HG03108 (cell line): ENCODE data around the gene ISOC1.

ENCODE experiments used
- ATAC-seq: cut with Tn5 transposase; IDR thresholded peaks from one replicate; pipeline ENCODE4 v1.9.1; 2021; ENCODE audit warnings: moderate library complexity; ENCODE audit not compliant: unreplicated experiment

ISOC1 gene

GRCh38 chr5:129094924-129095899 lies 663 bp downstream of the ISOC1 start:
- ATAC-seq = peak; percentile 45

GRCh38 chr5:129096382-129096991 lies 1.9 kb downstream of the ISOC1 start:
- no peak for ATAC-seq

- ATAC-seq = no peak
These were observed 3.1 kb downstream of the ISOC1 start for GRCh38 chr5:129097498-129098296.

DNA sequence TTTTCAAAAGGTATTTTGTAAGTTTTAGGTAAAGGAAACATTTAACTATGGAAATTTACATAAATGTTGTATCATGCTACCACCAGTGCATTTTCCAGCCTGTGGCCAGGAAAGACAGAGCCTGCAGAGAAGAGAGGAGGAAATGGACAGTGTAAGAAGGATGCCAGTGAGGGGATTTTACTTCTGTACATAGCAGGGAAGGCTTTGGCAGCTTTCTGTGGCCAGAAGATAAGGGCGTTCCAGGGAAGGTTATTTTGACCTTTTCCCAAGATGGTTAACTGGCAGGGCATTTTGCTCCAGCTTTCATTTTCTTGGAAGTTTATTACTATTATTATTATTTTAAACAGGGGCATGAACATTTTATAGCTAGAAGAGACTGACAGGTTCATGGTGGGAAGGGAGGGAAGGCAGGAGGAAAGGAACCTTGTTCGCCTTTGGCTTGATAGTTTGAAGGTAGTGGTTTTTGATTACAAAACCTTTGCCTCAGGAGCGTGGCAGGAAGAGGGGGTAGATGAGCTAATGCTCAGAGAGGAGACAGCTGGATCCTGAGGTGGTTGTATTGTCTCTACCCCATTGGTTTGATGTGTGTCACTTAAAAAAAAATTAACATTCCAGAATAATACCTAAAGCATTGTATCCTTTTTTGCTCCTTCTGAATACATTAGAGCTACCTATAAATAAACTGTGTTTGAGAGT lies 4.1 kb downstream of the ISOC1 start:
- no peak for ATAC-seq

GRCh38 chr5:129099184-129099569 lies 4.6 kb downstream of the ISOC1 start:
- no peak for ATAC-seq

DNA sequence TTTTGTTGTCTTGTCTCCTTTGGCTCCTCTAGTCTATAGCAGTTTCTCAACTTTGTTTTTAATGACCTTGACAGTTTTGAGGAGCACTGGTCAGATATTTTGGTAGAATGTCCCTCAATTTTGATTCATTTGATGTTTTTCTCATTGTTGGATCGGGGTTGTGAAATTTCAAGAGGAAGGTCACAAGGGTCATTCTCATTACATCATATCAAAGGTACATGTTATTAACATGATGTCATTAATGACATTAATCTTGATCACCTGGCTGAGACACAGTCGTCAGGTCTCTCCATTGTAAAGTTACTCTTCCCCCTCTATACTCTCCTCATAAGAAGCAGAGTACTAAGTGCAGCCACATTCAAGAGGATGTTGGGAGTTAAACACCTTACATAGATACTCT lies 7.2 kb downstream of the ISOC1 start:
- no peak for ATAC-seq

DNA sequence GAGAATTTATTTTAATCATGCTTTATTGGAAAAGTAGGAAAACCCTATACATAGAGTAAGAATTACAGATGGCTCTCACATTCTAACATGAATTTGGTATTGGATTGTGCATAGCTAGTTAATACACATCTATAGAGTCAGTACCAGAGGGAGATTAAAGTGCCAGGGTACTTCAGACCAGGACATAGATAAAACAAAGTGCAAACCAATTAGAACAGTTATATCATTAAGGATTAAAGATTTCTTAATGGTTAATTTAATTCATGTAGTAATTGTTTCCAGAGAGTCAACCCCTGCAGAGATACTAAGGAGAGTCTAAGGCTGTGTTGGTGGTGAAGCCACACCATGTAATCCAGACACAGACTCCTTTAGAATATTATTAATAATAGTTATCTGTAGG lies 8.8 kb downstream of the ISOC1 start:
- ATAC-seq = no peak

- no peak for ATAC-seq
These were observed 10.4 kb downstream of the ISOC1 start for GRCh38 chr5:129104915-129105455.

DNA sequence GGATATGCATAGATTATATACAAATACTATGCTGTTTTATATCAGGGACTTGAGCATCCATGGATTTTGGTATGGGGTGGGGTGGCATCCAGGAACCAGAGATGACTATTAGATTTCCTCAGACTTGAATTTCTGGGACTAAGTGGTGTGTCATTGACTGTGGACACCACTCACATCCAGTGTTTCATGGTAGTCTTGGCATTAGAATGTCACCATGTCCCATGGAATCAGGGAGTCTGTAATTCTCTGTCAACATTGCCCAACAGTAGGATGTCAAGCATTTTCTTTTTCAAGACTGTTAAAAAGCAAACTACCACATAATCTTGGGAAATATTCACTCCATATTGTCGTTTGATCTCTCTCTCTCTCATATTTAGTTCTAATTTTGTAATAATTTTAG lies 13.1 kb downstream of the ISOC1 start:
- ATAC-seq = no peak

GRCh38 chr5:129110742-129111141 lies 16.2 kb downstream of the ISOC1 start:
- ATAC-seq = no peak

DNA sequence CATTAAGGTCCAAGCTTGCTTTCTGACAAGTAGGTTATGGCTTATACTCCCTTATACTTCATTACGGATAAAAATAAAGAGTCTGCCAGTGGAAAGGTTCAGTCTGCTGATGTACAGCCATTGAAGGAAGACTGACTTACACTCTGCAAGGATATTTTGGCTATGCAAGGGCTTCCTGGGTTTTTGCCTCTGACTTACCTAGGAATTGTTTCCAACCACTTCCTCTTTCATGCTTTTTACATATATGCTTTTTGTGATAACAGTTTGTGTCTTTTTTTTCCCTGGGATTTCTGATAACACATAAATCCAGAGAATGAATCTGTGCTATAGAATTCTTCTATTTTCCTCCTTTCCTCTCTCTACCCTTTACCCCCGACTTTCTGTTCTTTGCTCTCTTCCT lies 16.8 kb downstream of the ISOC1 start:
- ATAC-seq = no peak

- ATAC-seq = no peak
These were observed 17.7 kb downstream of the ISOC1 start for GRCh38 chr5:129112295-129112694.

- no peak for ATAC-seq
These were observed 19.3 kb downstream of the ISOC1 start for GRCh38 chr5:129113867-129114266.

DNA sequence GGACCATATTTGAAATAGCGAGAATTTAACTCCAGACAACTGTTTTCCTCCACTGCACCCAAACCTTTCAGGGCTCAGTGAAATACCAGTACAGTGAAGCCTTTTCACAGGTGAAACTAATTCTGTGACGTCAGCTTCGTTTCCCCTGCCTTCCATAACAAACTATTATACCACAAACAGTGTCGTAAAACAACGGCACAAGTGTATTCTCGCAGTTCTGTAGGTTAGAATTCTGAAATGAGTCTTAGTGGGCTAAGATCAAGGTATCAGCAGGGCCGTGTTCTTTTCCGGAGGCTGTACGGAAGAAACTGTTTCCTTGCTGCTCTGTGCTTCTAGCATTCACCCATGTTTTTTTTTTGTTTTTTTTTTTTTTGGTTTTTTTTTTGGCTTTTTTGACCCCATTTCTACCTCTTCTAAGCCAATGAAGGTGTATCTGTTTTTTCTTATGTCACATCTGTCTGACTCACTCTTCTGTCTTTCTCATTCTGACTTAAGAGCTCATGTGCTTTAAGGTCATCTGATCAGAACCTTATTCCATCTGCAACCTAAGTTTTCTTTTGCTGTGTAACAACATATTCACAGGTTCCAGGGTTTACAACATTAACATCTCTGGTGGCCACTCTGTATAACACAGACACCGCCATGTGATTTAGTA lies 20.1 kb downstream of the ISOC1 start:
- no peak for ATAC-seq

DNA sequence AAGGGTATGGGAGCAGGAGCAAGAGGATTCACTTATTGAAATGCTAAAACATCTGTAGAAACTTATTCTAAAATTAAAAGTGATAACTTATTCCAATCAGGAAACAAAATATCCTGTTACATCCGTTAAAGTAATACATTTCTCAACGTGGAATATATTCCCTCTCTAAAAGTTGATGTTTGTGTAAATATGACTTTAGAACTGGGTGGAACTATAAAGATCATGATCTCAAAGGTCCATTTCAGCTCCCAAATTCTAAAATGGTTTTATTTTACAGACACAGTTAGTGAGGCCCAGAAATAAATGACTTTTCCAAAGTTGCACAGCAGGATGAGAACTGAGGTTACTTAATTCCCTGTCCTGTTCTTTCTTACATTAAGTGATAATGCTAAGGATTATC lies 21.1 kb downstream of the ISOC1 start:
- ATAC-seq = no peak

GRCh38 chr5:129116797-129117196 lies 22.2 kb downstream of the ISOC1 start:
- no peak for ATAC-seq

GRCh38 chr5:129118405-129118804 lies 23.9 kb downstream of the ISOC1 start:
- no peak for ATAC-seq

DNA sequence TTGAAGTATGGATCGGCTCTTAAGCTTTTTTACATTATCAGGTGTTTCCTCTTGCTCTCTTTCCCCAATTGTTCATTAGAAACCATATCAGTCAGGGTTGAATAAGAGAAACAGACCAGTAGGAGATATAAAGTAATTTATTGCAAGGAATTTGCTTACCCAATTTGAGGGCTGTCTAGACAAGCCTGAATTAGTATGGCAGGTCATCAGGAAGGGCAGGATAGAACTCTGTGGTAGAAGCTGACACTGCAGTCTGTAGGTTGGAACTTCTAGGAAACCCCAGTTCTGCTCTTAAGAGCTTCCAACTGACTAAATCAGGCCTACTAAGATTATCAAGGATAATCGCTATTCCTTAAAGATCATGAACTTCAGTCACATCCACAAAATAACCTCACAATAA lies 24.3 kb downstream of the ISOC1 start:
- no peak for ATAC-seq

DNA sequence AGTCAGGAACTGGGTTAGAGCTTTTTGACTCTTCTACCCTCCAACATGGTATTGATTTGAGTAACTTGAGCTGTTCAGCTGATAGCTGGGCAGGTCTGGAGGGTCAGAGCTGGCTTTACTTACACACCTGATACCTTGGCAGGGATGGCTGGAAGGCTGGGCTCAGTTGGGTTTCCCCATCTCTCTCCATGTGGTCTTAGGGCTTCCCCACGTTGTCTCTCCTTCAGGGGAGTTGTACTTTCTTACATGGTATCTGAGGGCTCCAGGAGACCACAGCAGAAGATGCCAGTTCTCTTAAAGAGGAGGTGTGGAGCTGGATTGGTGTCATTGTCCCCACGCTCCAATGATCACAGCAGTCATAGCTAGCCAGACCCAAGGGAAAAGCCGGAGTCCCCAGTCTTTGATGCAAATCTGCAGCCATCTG lies 25.6 kb downstream of the ISOC1 start:
- peak; percentile 53 for ATAC-seq

DNA sequence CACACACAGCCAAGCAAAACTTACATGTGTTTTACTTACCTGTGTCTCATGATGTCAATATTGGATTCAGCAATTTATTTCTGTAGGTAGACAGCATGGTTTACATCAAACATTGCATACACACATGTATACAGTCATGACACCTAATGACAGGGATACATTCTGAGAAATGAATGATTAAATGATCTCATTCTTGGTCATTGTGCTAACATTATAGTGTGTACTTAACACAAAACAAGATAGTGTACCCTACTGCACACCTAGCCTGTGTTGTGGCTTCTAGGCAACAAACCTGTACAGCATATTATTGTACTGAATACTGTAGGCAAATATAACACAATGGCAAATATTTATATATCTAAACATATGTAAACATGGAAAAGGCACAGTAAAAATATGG lies 28.0 kb downstream of the ISOC1 start:
- no peak for ATAC-seq
